ENCODE data around the gene AJM1. TPM values are rescaled to one million over a fixed set of nuclear protein-coding genes. Genes with fewer than 3 reads are reported as not detected.

Gene AJM1
- polyA plus RNA-seq, 3 donors = 0.10 to 2.0 (median 0.18) TPM

DNA sequence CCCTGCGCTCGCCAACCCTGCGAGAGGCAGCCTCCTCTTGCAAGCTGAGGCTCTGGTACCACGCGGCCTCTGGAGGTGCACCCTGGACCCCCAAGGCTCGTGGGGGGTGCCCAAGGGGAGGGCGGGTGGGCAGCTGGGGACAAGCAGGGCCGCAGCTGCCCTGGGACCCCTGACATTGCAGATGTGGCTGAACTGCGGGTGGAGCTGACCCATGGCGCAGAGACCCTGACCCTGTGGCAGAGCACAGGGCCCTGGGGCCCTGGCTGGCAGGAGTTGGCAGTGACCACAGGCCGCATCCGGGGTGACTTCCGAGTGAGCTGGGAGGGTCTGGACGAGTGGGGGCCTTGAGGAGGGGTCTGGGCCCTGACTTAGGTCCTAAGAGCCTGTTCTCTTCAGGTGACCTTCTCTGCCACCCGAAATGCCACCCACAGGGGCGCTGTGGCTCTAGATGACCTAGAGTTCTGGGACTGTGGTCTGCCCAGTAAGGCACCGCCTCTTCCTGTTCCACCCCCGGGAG lies 11.4 kb downstream of the AJM1 start:
- peaks cover 7 to 10% of the 10 kb centered on the region in 2 donors for H3K4me1 ChIP-seq (ENCODE audit: control insufficient read depth in 1 of 2, insufficient read depth in 2 of 2, low read length in 2 of 2)
- Mint-ChIP-seq H3K4me1 (peaks cover 6% of the 10 kb centered on the region), H3K36me3 (peaks cover 0 to 9% of the 10 kb centered on the region in 2 donors), H3K9me3 (no peaks in the 10 kb centered on the region), H3K27me3 (ENCODE audit: low read depth in 3 of 3) (no peaks in the 10 kb centered on the region), H3K4me3 (no peak overlapping the region), H3K27ac (no peak overlapping the region)
- 93% methylated on average over 13 of the region's 18 CpGs for WGBS (ENCODE audit: insufficient coverage)
- no peak overlapping the region for H3K4me2 ChIP-seq (replicated peaks; ENCODE audit: extremely low read depth, low read length, poor library complexity, severe bottlenecking)
- H3K79me2 ChIP-seq (ENCODE audit: insufficient read depth, low read length) = no peaks in the 10 kb centered on the region
- H4K20me1 ChIP-seq (ENCODE audit: insufficient read depth, low read length) = peaks cover 13% of the 10 kb centered on the region
- no peaks in the 10 kb centered on the region for H3K9me3 ChIP-seq (replicated peaks in 1 of 2; ENCODE audit: control insufficient read depth in 1 of 2, insufficient read depth in 1 of 2, low read length in 2 of 2)
- TF ChIP-seq CTCF (IDR thresholded peaks at IDR 0.05) = no peak
- H3K27me3 ChIP-seq (ENCODE audit: control insufficient read depth in 2 of 2, insufficient read depth in 2 of 2, low read length in 2 of 2) = no peaks in the 10 kb centered on the region
- no peak for DNase-seq
- no peak overlapping the region for H3K4me3 ChIP-seq (replicated peaks in 1 of 3; ENCODE audit: low read depth in 2 of 3, low read length in 3 of 3)
- H3K9ac ChIP-seq (ENCODE audit: insufficient read depth, low read length, poor library complexity, severe bottlenecking) = no peak overlapping the region
- H3K36me3 ChIP-seq (replicated peaks in 1 of 2; ENCODE audit: control insufficient read depth in 1 of 2, insufficient read depth in 2 of 2, low read length in 2 of 2) = peaks cover 0 to 5% of the 10 kb centered on the region in 2 donors
- H2AFZ ChIP-seq (ENCODE audit: insufficient read depth, low read depth, low read length, poor library complexity, severe bottlenecking) = no peak overlapping the region
- no peak overlapping the region for H3K27ac ChIP-seq (ENCODE audit: low read depth in 1 of 2, low read length in 2 of 2)
- intact Hi-C loops (cut with micrococcal nuclease) = no loop called here

GRCh38 chr9:136854113-136854841 lies 12.0 kb downstream of the AJM1 start:
- TF ChIP-seq CTCF (IDR thresholded peaks at IDR 0.05) = no peak
- no peak for DNase-seq
- Mint-ChIP-seq H3K36me3 (peaks cover 0 to 9% of the 10 kb centered on the region in 2 donors), H3K27me3 (ENCODE audit: low read depth in 3 of 3) (no peaks in the 10 kb centered on the region), H3K4me1 (peaks cover 6% of the 10 kb centered on the region), H3K27ac (no peak overlapping the region), H3K9me3 (no peaks in the 10 kb centered on the region), H3K4me3 (no peak overlapping the region)
- Histone ChIP-seq H3K9ac (ENCODE audit: insufficient read depth, low read length, poor library complexity, severe bottlenecking) (no peak overlapping the region), H3K9me3 (replicated peaks in 1 of 2; ENCODE audit: control insufficient read depth in 1 of 2, insufficient read depth in 1 of 2, low read length in 2 of 2) (no peaks in the 10 kb centered on the region), H2AFZ (ENCODE audit: insufficient read depth, low read depth, low read length, poor library complexity, severe bottlenecking) (no peak overlapping the region), H3K27ac (ENCODE audit: low read depth in 1 of 2, low read length in 2 of 2) (no peak overlapping the region), H3K4me1 (ENCODE audit: control insufficient read depth in 1 of 2, insufficient read depth in 2 of 2, low read length in 2 of 2) (peaks cover 7 to 10% of the 10 kb centered on the region in 2 donors), H3K27me3 (ENCODE audit: control insufficient read depth in 2 of 2, insufficient read depth in 2 of 2, low read length in 2 of 2) (no peaks in the 10 kb centered on the region), H3K4me2 (replicated peaks; ENCODE audit: extremely low read depth, low read length, poor library complexity, severe bottlenecking) (no peak overlapping the region), H4K20me1 (ENCODE audit: insufficient read depth, low read length) (peaks cover 15% of the 10 kb centered on the region), H3K4me3 (replicated peaks in 1 of 3; ENCODE audit: low read depth in 2 of 3, low read length in 3 of 3) (no peak overlapping the region), H3K79me2 (ENCODE audit: insufficient read depth, low read length) (no peaks in the 10 kb centered on the region), H3K36me3 (replicated peaks in 1 of 2; ENCODE audit: control insufficient read depth in 1 of 2, insufficient read depth in 2 of 2, low read length in 2 of 2) (peaks cover 0 to 5% of the 10 kb centered on the region in 2 donors)
- WGBS (ENCODE audit: insufficient coverage) = 90% methylated on average over 28 of the region's 30 CpGs
- intact Hi-C loops (cut with micrococcal nuclease) = no loop called here
